Lower leg skin (tissue), 3 donors: ENCODE data around the gene SCUBE1.

Experiments
- CTCF ChIP-seq, 3 donors: fragments of 450-650 bp; IDR thresholded peaks; one replicate each; pipeline ENCODE4 v1.5.1; 2016; ENCODE audit warnings: antibody characterized with exemption in 3 of 3, mild to moderate bottlenecking in 3 of 3, moderate library complexity in 2 of 3
- POLR2A ChIP-seq, 2 donors: fragments of 450-650 bp; IDR thresholded peaks; one replicate each; pipeline ENCODE4 v1.6.1; 2016 to 2017; ENCODE audit warnings: antibody characterized with exemption in 2 of 2, mild to moderate bottlenecking in 1 of 2, moderate library complexity in 1 of 2

- no peak for TF ChIP-seq POLR2A (IDR thresholded peaks at IDR 0.05)
- TF ChIP-seq CTCF (IDR thresholded peaks at IDR 0.05) = no peak
These were observed 48.1 kb upstream of the SCUBE1 start for GRCh38 chr22:43391306-43391705.
